K562 (cell line): ENCODE data around the gene MDP1. TPM values are rescaled to one million over a fixed set of nuclear protein-coding genes. Genes with fewer than 3 reads are reported as not detected.

ENCODE experiments used
- ATAC-seq: fragments of 200-7000 bp; cut with Tn5 transposase; 3 replicates; pipeline ENCODE4 v1.9.1; 2020; ENCODE audit warnings: moderate library complexity
- BruUV-seq: library from RNA; stranded (reverse); fragments of 400-500 nt; replicated peaks from 2 replicates; lab custom pipeline; 2021; lab: Mats Ljungman, UMichigan
- CTCF ChIA-PET: fragments of 300-600 bp; formaldehyde crosslinking; extraction: SDS; loops from one replicate; lab custom pipeline; 2021; ENCODE audit warnings: low intra/inter-chr PET ratio; lab: Yijun Ruan, JAX
- POLR2A ChIA-PET: fragments of 300-600, 350-650 bp; sonication (Branson Sonifier 250); formaldehyde crosslinking; extraction: SDS; loops from one replicate; lab custom pipeline; 2021; ENCODE audit warnings: antibody characterized with exemption, inconsistent platforms; lab: Yijun Ruan, JAX
- DNase-seq, 4 experiments: peaks; one replicate each; pipeline versions ENCODE4 v3.0.0 to v3.0.0-alpha.2; 2011 to 2018; ENCODE audit warnings: low spot score in 3 of 4, mixed read lengths in 3 of 4; ENCODE audit errors: extremely low read depth in 1 of 4
- FAIRE-seq: peaks from 2 replicates; lab custom pipeline; 2011; peaks lifted over from hg19 to GRCh38; lab: Jason Lieb, UNC
- H2AFZ ChIP-seq: 2 replicates; pipeline ENCODE4 v1.6.0; 2011; ENCODE audit warnings: low read depth, low read length, control low read depth, inconsistent platforms
- H3K27ac ChIP-seq: fragments of 200-600 bp; 3 replicates; pipeline ENCODE4 v1.8.0; 2011; ENCODE audit warnings: low read depth, mild to moderate bottlenecking, control low read depth, inconsistent platforms, low read length, moderate library complexity, mixed read lengths; ENCODE audit errors: extremely low read depth
- H3K27me3 ChIP-seq, 2 experiments: fragments of 300-600 bp in 1 of 2; 2 replicates in 1 of 2; 3 replicates in 1 of 2; pipeline versions ENCODE4 v1.6.0 to v1.8.0; 2011; ENCODE audit warnings: inconsistent platforms in 2 of 2, low read length in 2 of 2, mild to moderate bottlenecking in 1 of 2, mixed read lengths in 1 of 2, moderate library complexity in 1 of 2; ENCODE audit not compliant: control insufficient read depth in 2 of 2, insufficient read depth in 2 of 2
- H3K36me3 ChIP-seq: fragments of 300-600 bp; 3 replicates; pipeline ENCODE4 v1.8.0; 2011; ENCODE audit warnings: mild to moderate bottlenecking, low read length, inconsistent platforms; ENCODE audit not compliant: control insufficient read depth, insufficient read depth
- H3K4me1 ChIP-seq, 2 experiments: fragments of 200-600 bp in 1 of 2; replicated peaks in 1 of 2; 2 replicates in 1 of 2; 3 replicates in 1 of 2; pipeline versions ENCODE4 v1.5.1 to v1.8.0; 2011; ENCODE audit warnings: inconsistent platforms in 2 of 2, low read length in 2 of 2, mild to moderate bottlenecking in 1 of 2, mixed read lengths in 1 of 2, moderate library complexity in 1 of 2; ENCODE audit not compliant: control insufficient read depth in 2 of 2, insufficient read depth in 2 of 2
- H3K4me2 ChIP-seq: 2 replicates; pipeline ENCODE4 v1.6.1; 2011; ENCODE audit warnings: low read length, control low read depth, inconsistent platforms, mixed read lengths; ENCODE audit not compliant: insufficient read depth
- H3K4me3 ChIP-seq: fragments of 200-600 bp; sonication (generic), shearing (Covaris generic); 2 replicates; pipeline ENCODE4 v1.5.1; 2016; ENCODE audit warnings: control low read depth, inconsistent platforms
- H3K79me2 ChIP-seq: fragments of 200-600 bp; 3 replicates; pipeline ENCODE4 v1.8.0; 2011; ENCODE audit warnings: low read length, inconsistent platforms; ENCODE audit not compliant: control insufficient read depth, insufficient read depth
- H3K9ac ChIP-seq, 2 experiments: 2 replicates each; pipeline versions ENCODE4 v1.6.0 to v1.6.1; 2011; ENCODE audit warnings: low read depth in 2 of 2, low read length in 2 of 2, control low read depth in 1 of 2, inconsistent platforms in 1 of 2, mild to moderate bottlenecking in 1 of 2, mixed read lengths in 1 of 2; ENCODE audit not compliant: insufficient read depth in 1 of 2
- H3K9me1 ChIP-seq: one replicate; pipeline ENCODE4 v1.6.0; 2011; ENCODE audit warnings: inconsistent platforms, mild to moderate bottlenecking, low read length, moderate library complexity; ENCODE audit not compliant: control insufficient read depth, insufficient read depth
- H3K9me3 ChIP-seq: replicated peaks from 2 replicates; pipeline ENCODE4 v1.5.1; 2011; ENCODE audit warnings: low read depth, low read length, inconsistent platforms; ENCODE audit not compliant: control insufficient read depth, insufficient read depth
- H4K20me1 ChIP-seq: replicated peaks from 2 replicates; pipeline ENCODE4 v1.6.1; 2011; ENCODE audit warnings: low read length, inconsistent platforms, mixed read lengths; ENCODE audit not compliant: control insufficient read depth, insufficient read depth
- CBX2 ChIP-seq: fragments of 200-600 bp; sonication (generic); IDR thresholded peaks from one replicate; pipeline ENCODE4 v1.6.1; 2012; ENCODE audit warnings: mild to moderate bottlenecking, low read length, inconsistent platforms; ENCODE audit not compliant: insufficient read depth, poor library complexity, severe bottlenecking
- ELF1 ChIP-seq: fragments of 200-800 bp; sonication (Bioruptor generic); IDR thresholded peaks from 2 replicates; pipeline ENCODE4 v1.6.1; 2016; ENCODE audit warnings: missing genetic modification characterization, missing compliant biosample characterization
- ETV1 ChIP-seq: fragments of 450-650 bp; conservative IDR thresholded peaks from 2 replicates; pipeline ENCODE4 v1.6.1; 2016; ENCODE audit warnings: missing genetic modification characterization, control low read depth, low read depth, missing compliant biosample characterization
- GTF2E2 ChIP-seq: fragments of 200-800 bp; sonication (Bioruptor generic); IDR thresholded peaks from 2 replicates; pipeline ENCODE4 v1.6.1; 2016; ENCODE audit warnings: missing genetic modification characterization, missing compliant biosample characterization
- HMGXB4 ChIP-seq: sonication (generic); formaldehyde crosslinking; IDR thresholded peaks from 2 replicates; pipeline ENCODE4 v1.8.1; 2023; ENCODE audit warnings: mild to moderate bottlenecking, missing genetic modification reagents
- MEF2A ChIP-seq: IDR thresholded peaks from 2 replicates; pipeline ENCODE4 v1.6.1; 2011; ENCODE audit warnings: low read depth, mild to moderate bottlenecking, low read length, moderate library complexity; ENCODE audit not compliant: control insufficient read depth
- PKNOX1 ChIP-seq: fragments of 450-650 bp; IDR thresholded peaks from 2 replicates; pipeline ENCODE4 v1.6.1; 2016
- SMAD2 ChIP-seq: fragments of 150-350 bp; IDR thresholded peaks from 2 replicates; pipeline ENCODE4 v1.6.1; 2014; ENCODE audit warnings: low read depth, mild to moderate bottlenecking, low read length
- TBP ChIP-seq: optimal IDR thresholded peaks from 2 replicates; pipeline ENCODE3; 2011; ENCODE audit warnings: low read depth, low read length, improper control_type of control experiment
- ZBED1 ChIP-seq: IDR thresholded peaks from 2 replicates; pipeline ENCODE4 v1.6.1; 2014
- ZBTB34 ChIP-seq: fragments of 250-450 bp; sonication (Bioruptor Pico); IDR thresholded peaks from 2 replicates; pipeline ENCODE4 v1.8.0; 2021; ENCODE audit warnings: mild to moderate bottlenecking, moderate library complexity
- ZNF212 ChIP-seq: fragments of 450-650 bp; formaldehyde crosslinking; IDR thresholded peaks from 2 replicates; pipeline ENCODE4 v1.4.0; 2020; ENCODE audit warnings: mild to moderate bottlenecking
- WGBS: fragments of 100-300 bp; shearing (Covaris generic); methylation state at CpG from one replicate; pipeline ENCODE4 v1.1.6; 2016; ENCODE audit warnings: low coverage, mixed read lengths; ENCODE audit not compliant: insufficient coverage; ENCODE audit errors: missing lambda C conversion rate; 5-methylcytosine and 5-hydroxymethylcytosine counted together
- in situ Hi-C: fragments of 300-500 bp; cut with MboI; formaldehyde crosslinking; loops from 4 replicates; pipeline ENCODE4 v1.15.0; 2018; ENCODE audit warnings: inconsistent platforms, mixed read lengths
- intact Hi-C: fragments of 100-400 bp; cut with micrococcal nuclease; formaldehyde crosslinking; loops from 2 replicates; pipeline ENCODE4 v1.14.2; 2022
- polyA plus RNA-seq, 8 experiments: library from polyadenylated mRNA; depleted of rRNA in 4 of 8; stranded (reverse) in 5 of 8; unstranded in 3 of 8; fragments of >200 nt; fragmentation: Nextera tagmentation in 2 of 8; fragmentation: Illumina TruSeq in 1 of 8; extraction: Ambion mirVana in 2 of 8; extraction: Trizol in 1 of 8; gene quantifications; 2 replicates each; pipeline versions ENCODE4 v1.2.1 to v1.2.3, GENCODE V29; 2011 to 2014; ENCODE audit warnings: inconsistent platforms in 1 of 8, missing spikeins in 1 of 8
- total RNA-seq, 7 experiments: library from RNA; depleted of rRNA in 6 of 7; stranded (reverse); fragments of >200 nt in 6 of 7; fragmentation: Illumina TruSeq in 2 of 7; extraction: Trizol in 2 of 7; gene quantifications; 2 replicates each; pipeline versions ENCODE4 v1.2.1 to v1.2.3, GENCODE V29; 2011 to 2021; ENCODE audit warnings: low replicate concordance in 1 of 7

Gene MDP1
- total and polyA plus RNA-seq, 9 of the 15 experiments (the other 6 are each of a cell fraction or from before 2014, with no cell fraction given): 2.7 to 29.6 (median 11.0) TPM

GRCh38 chr14:24165785-24166184, 50.1 kb downstream of the MDP1 start:
- in situ Hi-C loops: no loop called here
- WGBS: 78% methylated on average over 5 of the region's 5 CpGs
- H3K9me1 ChIP-seq: no peaks in the 10 kb centered on the region
- TF ChIP-seq ZBTB34 (CRISPR knock-in tag) (no peak), ETV1 (tag) (no peak), ZBED1 (no peak), CBX2 (no peak), TBP (no peak), ELF1 (tag) (no peak), HMGXB4 (CRISPR knock-in tag) (no peak), PKNOX1 (no peak), SMAD2 (no peak), MEF2A (no peak), ZNF212 (CRISPR knock-in tag) (no peak), GTF2E2 (tag) (no peak)
- H3K79me2 ChIP-seq: peaks cover 10% of the 10 kb centered on the region; the same call in 2 of the 3 replicates
- ChIA-PET POLR2A (no interaction called here), CTCF (no interaction called here)
- peaks cover 40% of the 10 kb centered on the region; the same call in 2 of the 3 replicates for H3K36me3 ChIP-seq
- no peak overlapping the region for H3K4me3 ChIP-seq
- FAIRE-seq (no peak), DNase-seq (no peak), ATAC-seq (no peak)
- no peaks in the 10 kb centered on the region for H4K20me1 ChIP-seq
- no peak overlapping the region for H3K4me2 ChIP-seq
- no peak overlapping the region; a peak in 1 of 4 replicates for H3K9ac ChIP-seq
- no peak overlapping the region for H2AFZ ChIP-seq
- H3K27ac ChIP-seq: no peak overlapping the region
- BruUV-seq: no TSS peak
- H3K27me3 ChIP-seq: no peaks in the 10 kb centered on the region
- H3K4me1 ChIP-seq: peaks cover 5 to 13% of the 10 kb centered on the region in 2 experiments; a peak in 4 of 5 replicates
- H3K9me3 ChIP-seq: no peaks in the 10 kb centered on the region
- intact Hi-C loops: no loop called here
